Rectal smooth muscle tissue (tissue), 1 donor: ENCODE measurements around the gene LRRN2.

Experiments
- H3K27ac ChIP-seq: one replicate; pipeline ENCODE4 v1.7.0; 2013; ENCODE audit warnings: low read depth, low read length, inconsistent platforms
- H3K27me3 ChIP-seq: one replicate; pipeline ENCODE4 v1.7.0; 2013; ENCODE audit warnings: low read length; ENCODE audit not compliant: control insufficient read depth, insufficient read depth
- H3K36me3 ChIP-seq: one replicate; pipeline ENCODE4 v1.7.0; 2013; ENCODE audit warnings: low read length; ENCODE audit not compliant: control insufficient read depth, insufficient read depth
- H3K4me1 ChIP-seq: one replicate; pipeline ENCODE4 v1.7.0; 2013; ENCODE audit warnings: low read length; ENCODE audit not compliant: control insufficient read depth, insufficient read depth
- H3K4me3 ChIP-seq: one replicate; pipeline ENCODE4 v1.7.0; 2013; ENCODE audit warnings: low read length
- H3K9ac ChIP-seq: one replicate; pipeline ENCODE4 v1.7.0; 2013; ENCODE audit warnings: low read length

The LRRN2 gene

GRCh38 chr1:204589409-204590038, 96.0 kb downstream of the LRRN2 start:
- Histone ChIP-seq H3K27me3 (no peaks in the 10 kb centered on the region), H3K4me3 (no peak overlapping the region), H3K36me3 (no peaks in the 10 kb centered on the region), H3K9ac (no peak overlapping the region), H3K4me1 (no peaks in the 10 kb centered on the region), H3K27ac (no peak overlapping the region)

- Histone ChIP-seq H3K9ac (no peak overlapping the region), H3K27ac (no peak overlapping the region), H3K36me3 (no peaks in the 10 kb centered on the region), H3K4me3 (no peak overlapping the region), H3K27me3 (no peaks in the 10 kb centered on the region), H3K4me1 (no peaks in the 10 kb centered on the region)
Observed at GRCh38 chr1:204588826-204589225, 96.7 kb downstream of the LRRN2 start.

- H3K27ac ChIP-seq, result no peak overlapping the region
- no peaks in the 10 kb centered on the region for H3K4me1 ChIP-seq
- no peaks in the 10 kb centered on the region for H3K27me3 ChIP-seq
- no peaks in the 10 kb centered on the region for H3K36me3 ChIP-seq
- H3K4me3 ChIP-seq, result no peak overlapping the region
- H3K9ac ChIP-seq, result no peak overlapping the region
Observed at GRCh38 chr1:204587621-204588020, 97.9 kb downstream of the LRRN2 start.

GRCh38 chr1:204584699-204585372, 100.7 kb downstream of the LRRN2 start:
- no peak overlapping the region for H3K9ac ChIP-seq

GRCh38 chr1:204583909-204584632, 101.5 kb downstream of the LRRN2 start:
- Histone ChIP-seq H3K9ac (no peak overlapping the region), H3K4me1 (no peaks in the 10 kb centered on the region), H3K27me3 (no peaks in the 10 kb centered on the region), H3K27ac (no peak overlapping the region), H3K36me3 (no peaks in the 10 kb centered on the region), H3K4me3 (no peak overlapping the region)

More at GRCh38 chr1:204584699-204585372, 100.7 kb downstream of the LRRN2 start:
- no peak overlapping the region for H3K4me3 ChIP-seq
- no peaks in the 10 kb centered on the region for H3K27me3 ChIP-seq
- no peaks in the 10 kb centered on the region for H3K36me3 ChIP-seq
- no peak overlapping the region for H3K27ac ChIP-seq
- H3K4me1 ChIP-seq, result no peaks in the 10 kb centered on the region

- Histone ChIP-seq H3K4me3 (no peak overlapping the region), H3K4me1 (no peaks in the 10 kb centered on the region), H3K36me3 (no peaks in the 10 kb centered on the region), H3K27me3 (no peaks in the 10 kb centered on the region), H3K27ac (no peak overlapping the region), H3K9ac (no peak overlapping the region)
Observed at GRCh38 chr1:204581759-204582158, 103.8 kb downstream of the LRRN2 start.

- Histone ChIP-seq H3K9ac (no peak overlapping the region), H3K27ac (no peak overlapping the region), H3K36me3 (no peaks in the 10 kb centered on the region), H3K4me1 (no peaks in the 10 kb centered on the region), H3K27me3 (no peaks in the 10 kb centered on the region), H3K4me3 (no peak overlapping the region)
Observed at GRCh38 chr1:204580862-204581261, 104.7 kb downstream of the LRRN2 start.

GRCh38 chr1:204579681-204580080, 105.9 kb downstream of the LRRN2 start:
- no peak overlapping the region for H3K4me3 ChIP-seq
- H3K36me3 ChIP-seq, result no peaks in the 10 kb centered on the region
- no peak overlapping the region for H3K27ac ChIP-seq
- no peaks in the 10 kb centered on the region for H3K4me1 ChIP-seq
- no peaks in the 10 kb centered on the region for H3K27me3 ChIP-seq
- H3K9ac ChIP-seq, result no peak overlapping the region

- Histone ChIP-seq H3K9ac (no peak overlapping the region), H3K36me3 (no peaks in the 10 kb centered on the region), H3K27ac (peak overlapping the region; percentile 4)
Observed at GRCh38 chr1:204578867-204579664, 106.5 kb downstream of the LRRN2 start.

GRCh38 chr1:204577794-204578478, 107.6 kb downstream of the LRRN2 start:
- Histone ChIP-seq H3K27me3 (no peaks in the 10 kb centered on the region), H3K9ac (no peak overlapping the region), H3K27ac (no peak overlapping the region), H3K4me3 (no peak overlapping the region), H3K4me1 (no peaks in the 10 kb centered on the region), H3K36me3 (no peaks in the 10 kb centered on the region)

More at GRCh38 chr1:204578867-204579664, 106.5 kb downstream of the LRRN2 start:
- H3K4me3 ChIP-seq, result peak overlapping the region; percentile 53
- H3K27me3 ChIP-seq, result no peaks in the 10 kb centered on the region
- H3K4me1 ChIP-seq, result no peaks in the 10 kb centered on the region

- H3K27me3 ChIP-seq, result no peaks in the 10 kb centered on the region
- no peak overlapping the region for H3K27ac ChIP-seq
- H3K4me1 ChIP-seq, result no peaks in the 10 kb centered on the region
- no peak overlapping the region for H3K4me3 ChIP-seq
- no peak overlapping the region for H3K9ac ChIP-seq
- no peaks in the 10 kb centered on the region for H3K36me3 ChIP-seq
Observed at GRCh38 chr1:204576422-204576821, 109.1 kb downstream of the LRRN2 start.
